ENCODE results near the gene WFIKKN2. TPM values are rescaled to one million over a fixed set of nuclear protein-coding genes. Genes with fewer than 3 reads are reported as not detected.

WFIKKN2 gene
- total and polyA plus RNA-seq, 4 experiments from 2014 or later = not detected

- Histone ChIP-seq H3K27me3 (ENCODE audit: insufficient read depth, low read length) (no peaks in the 10 kb centered on the region), H3K36me3 (ENCODE audit: insufficient read depth, low read length) (no peaks in the 10 kb centered on the region), H3K27ac (ENCODE audit: low read depth, low read length) (no peak overlapping the region), H3K4me3 (ENCODE audit: low read length in 2 of 2) (no peak overlapping the region), H3K9me3 (ENCODE audit: control insufficient read depth in 1 of 2, low read length in 2 of 2) (no peaks in the 10 kb centered on the region), H3K4me1 (ENCODE audit: insufficient read depth, low read length) (peaks cover 27% of the 10 kb centered on the region)
- CTCF ChIA-PET (ENCODE audit: partially characterized antibody) = interaction anchor here (1.4 to 1.6 kb wide), 2 partner anchors 30 to 32 kb away, joined by 3 read pairs; no protein-coding TSS in a partner anchor
- H3K36me3 Mint-ChIP-seq = no peaks in the 10 kb centered on the region
- intact Hi-C loops (cut with micrococcal nuclease) = no loop called here
- H3K4me3 Mint-ChIP-seq = peak overlapping the region in 1 of 8 donors; percentile 25
- DNase-seq = no peak
- peaks cover 0 to 5% (median 0%) of the 10 kb centered on the region in 8 donors for H3K9me3 Mint-ChIP-seq
- POLR2A ChIA-PET (ENCODE audit: partially characterized antibody) = interaction anchor here (2.2 to 8.8 kb wide), 2 partner anchors 12 to 18 kb away, joined by 8 to 116 read pairs; partner anchors contain the start of gene TOB1
- peak overlapping the region in 5 of 7 donors; percentile 14 to 88 (median 71) for H3K27ac Mint-ChIP-seq
- H3K27me3 Mint-ChIP-seq = no peaks in the 10 kb centered on the region
- peaks cover 26 to 44% (median 31%) of the 10 kb centered on the region in 4 donors for H3K4me1 Mint-ChIP-seq
These were observed 48.6 kb downstream of the WFIKKN2 start for GRCh38 chr17:50883850-50884438.

DNA sequence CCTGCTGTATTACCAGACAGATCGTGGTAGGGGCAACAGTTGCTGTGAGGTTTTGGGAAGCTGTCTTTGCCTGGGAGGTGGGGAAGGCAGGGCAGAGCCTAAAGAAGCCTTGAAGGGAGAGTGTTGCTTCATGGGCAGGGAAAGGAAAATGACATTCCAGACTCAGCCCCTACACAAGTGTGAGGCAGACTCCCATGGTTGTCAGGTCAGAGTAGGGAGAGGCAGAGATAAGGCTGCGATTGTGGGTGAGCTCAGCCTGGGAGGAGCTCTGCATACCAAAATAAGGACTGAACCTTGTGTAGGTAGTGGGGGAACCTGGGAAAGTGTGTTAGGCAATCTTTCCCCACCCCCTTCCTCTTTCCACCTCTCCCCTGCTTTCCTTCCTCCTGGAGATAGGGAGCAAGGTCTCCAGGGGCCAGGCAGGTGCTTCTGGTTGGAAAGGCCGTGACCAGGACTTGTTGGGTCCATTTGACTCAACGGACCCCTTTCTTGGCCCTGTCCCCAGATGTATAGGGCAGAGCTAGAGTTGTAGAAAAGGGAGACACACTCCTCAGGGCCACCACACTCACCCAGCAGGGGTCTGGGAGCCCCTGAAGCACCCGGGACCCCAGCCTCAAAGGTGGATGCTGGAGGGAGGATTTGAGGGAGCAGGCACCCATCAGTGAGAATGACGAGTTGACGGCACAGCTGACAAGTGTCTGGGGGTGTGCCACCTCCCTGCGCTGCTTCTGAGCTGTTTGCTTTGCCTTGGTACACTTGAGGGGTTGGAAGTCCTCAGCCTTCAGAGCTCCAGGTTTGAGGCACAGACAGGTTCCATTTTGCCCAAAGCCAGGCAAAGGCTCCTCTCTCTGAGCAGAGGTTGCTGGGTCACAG, 49.3 kb downstream of the WFIKKN2 start:
- no peaks in the 10 kb centered on the region for H3K9me3 ChIP-seq (ENCODE audit: control insufficient read depth in 1 of 2, low read length in 2 of 2)
- peaks cover 0 to 5% (median 0%) of the 10 kb centered on the region in 8 donors for H3K9me3 Mint-ChIP-seq
- no peaks in the 10 kb centered on the region for H3K36me3 Mint-ChIP-seq
- POLR2A ChIA-PET (ENCODE audit: partially characterized antibody) = interaction anchor here (1.2 to 8.8 kb wide), 3 partner anchors 13 to 26 kb away, joined by 3 to 116 read pairs (median 8); partner anchors contain the start of gene TOB1
- CTCF ChIA-PET (ENCODE audit: partially characterized antibody) = interaction anchor here (0.9 to 1.6 kb wide), 3 partner anchors 25 to 33 kb away, joined by 3 read pairs; no protein-coding TSS in a partner anchor
- no peak overlapping the region for H3K4me3 Mint-ChIP-seq
- no peak overlapping the region for H3K4me3 ChIP-seq (ENCODE audit: low read length in 2 of 2)
- H3K27ac Mint-ChIP-seq = peak overlapping the region in 4 of 7 donors; percentile 71 to 88 (median 80)
- DNase-seq = no peak
- intact Hi-C loops (cut with micrococcal nuclease) = no loop called here
- H3K36me3 ChIP-seq (ENCODE audit: insufficient read depth, low read length) = no peaks in the 10 kb centered on the region
- no peak overlapping the region for H3K27ac ChIP-seq (ENCODE audit: low read depth, low read length)
- H3K27me3 Mint-ChIP-seq = no peaks in the 10 kb centered on the region
- H3K4me1 Mint-ChIP-seq = peaks cover 26 to 49% (median 34%) of the 10 kb centered on the region in 4 donors
- H3K27me3 ChIP-seq (ENCODE audit: insufficient read depth, low read length) = no peaks in the 10 kb centered on the region
- peaks cover 27% of the 10 kb centered on the region for H3K4me1 ChIP-seq (ENCODE audit: insufficient read depth, low read length)

- Histone ChIP-seq H3K36me3 (ENCODE audit: insufficient read depth, low read length) (no peaks in the 10 kb centered on the region), H3K27me3 (ENCODE audit: insufficient read depth, low read length) (no peaks in the 10 kb centered on the region), H3K27ac (ENCODE audit: low read depth, low read length) (no peak overlapping the region), H3K4me1 (ENCODE audit: insufficient read depth, low read length) (peaks cover 20% of the 10 kb centered on the region), H3K4me3 (ENCODE audit: low read length in 2 of 2) (no peak overlapping the region), H3K9me3 (ENCODE audit: control insufficient read depth in 1 of 2, low read length in 2 of 2) (no peaks in the 10 kb centered on the region)
- no peaks in the 10 kb centered on the region for H3K27me3 Mint-ChIP-seq
- H3K27ac Mint-ChIP-seq = peak overlapping the region in 4 of 7 donors; percentile 13 to 70 (median 62)
- CTCF ChIA-PET (ENCODE audit: partially characterized antibody) = interaction anchor here (1.3 to 1.8 kb wide), 4 partner anchors 14 to 35 kb away, joined by 3 to 13 read pairs (median 5); partner anchors contain the start of gene TOB1
- POLR2A ChIA-PET (ENCODE audit: partially characterized antibody) = interaction anchor here (0.9 to 8.8 kb wide), 8 partner anchors 9 to 57 kb away, joined by 3 to 116 read pairs (median 6); partner anchors contain the start of gene TOB1
- no peak for DNase-seq
- peaks cover 19 to 40% (median 27%) of the 10 kb centered on the region in 4 donors for H3K4me1 Mint-ChIP-seq
- peaks cover 0 to 5% (median 0%) of the 10 kb centered on the region in 8 donors for H3K9me3 Mint-ChIP-seq
- peak overlapping the region in 4 of 8 donors; percentile 4 to 26 (median 20) for H3K4me3 Mint-ChIP-seq
- no peaks in the 10 kb centered on the region for H3K36me3 Mint-ChIP-seq
- intact Hi-C loops (cut with micrococcal nuclease) = loop anchor here (2.0 kb wide), 1 partner anchor 21 kb away; the partner anchor contains the start of gene TOB1
These were observed 52.4 kb downstream of the WFIKKN2 start for GRCh38 chr17:50887705-50888245.

DNA sequence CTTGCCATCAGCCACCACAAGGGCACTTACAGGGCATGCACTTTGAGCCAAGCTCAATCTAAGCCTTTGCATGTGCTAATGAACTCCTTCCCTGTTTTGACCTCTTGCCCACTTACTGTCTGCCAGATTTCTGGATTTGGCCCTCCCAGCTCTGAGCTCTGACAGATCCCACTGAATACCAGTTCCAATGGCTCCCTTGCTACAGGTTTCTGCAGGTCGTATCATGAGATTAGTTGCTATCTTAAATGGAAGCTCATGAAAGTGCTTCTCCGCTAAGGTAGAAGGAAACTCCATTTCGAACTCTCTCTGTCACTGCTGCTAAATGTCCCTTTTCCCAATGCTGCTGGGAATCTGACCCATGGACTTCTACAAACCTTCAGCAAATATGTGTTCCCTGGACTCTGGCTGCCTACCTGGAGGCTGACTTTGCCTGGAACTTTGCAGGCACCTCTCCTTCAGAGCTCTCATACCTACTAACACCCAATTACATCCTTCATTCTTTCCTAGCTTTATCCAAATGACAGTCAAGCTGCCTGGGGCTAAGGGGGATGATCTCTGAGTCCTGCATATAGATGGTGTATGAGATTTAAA, 54.2 kb downstream of the WFIKKN2 start:
- CTCF ChIA-PET (ENCODE audit: partially characterized antibody) = interaction anchor here (0.9 to 2.1 kb wide), 3 partner anchors 15 to 37 kb away, joined by 3 to 4 read pairs (median 3); no protein-coding TSS in a partner anchor
- intact Hi-C loops (cut with micrococcal nuclease) = no loop called here
- H3K4me1 Mint-ChIP-seq = peaks cover 15 to 29% (median 22%) of the 10 kb centered on the region in 4 donors
- peak overlapping the region in 1 of 7 donors; percentile 80 for H3K27ac Mint-ChIP-seq
- no peak for DNase-seq
- no peaks in the 10 kb centered on the region for H3K9me3 ChIP-seq (ENCODE audit: control insufficient read depth in 1 of 2, low read length in 2 of 2)
- peaks cover 0 to 2% (median 0%) of the 10 kb centered on the region in 8 donors for H3K9me3 Mint-ChIP-seq
- H3K27me3 Mint-ChIP-seq = no peaks in the 10 kb centered on the region
- no peaks in the 10 kb centered on the region for H3K36me3 Mint-ChIP-seq
- POLR2A ChIA-PET (ENCODE audit: partially characterized antibody) = interaction anchor here (1.8 to 8.8 kb wide), 2 partner anchors 13 to 23 kb away, joined by 5 to 116 read pairs; partner anchors contain the start of gene TOB1
- no peaks in the 10 kb centered on the region for H3K36me3 ChIP-seq (ENCODE audit: insufficient read depth, low read length)
- no peak overlapping the region for H3K4me3 ChIP-seq (ENCODE audit: low read length in 2 of 2)
- peaks cover 20% of the 10 kb centered on the region for H3K4me1 ChIP-seq (ENCODE audit: insufficient read depth, low read length)
- H3K27ac ChIP-seq (ENCODE audit: low read depth, low read length) = no peak overlapping the region
- no peak overlapping the region for H3K4me3 Mint-ChIP-seq
- H3K27me3 ChIP-seq (ENCODE audit: insufficient read depth, low read length) = no peaks in the 10 kb centered on the region

GRCh38 chr17:50890675-50891516, 55.5 kb downstream of the WFIKKN2 start:
- POLR2A ChIA-PET (ENCODE audit: partially characterized antibody) = interaction anchor here (1.0 to 8.8 kb wide), 4 partner anchors 12 to 25 kb away, joined by 3 to 116 read pairs (median 9); partner anchors contain the start of gene TOB1
- no peak overlapping the region for H3K4me3 Mint-ChIP-seq
- H3K27me3 Mint-ChIP-seq = no peaks in the 10 kb centered on the region

GRCh38 chr17:50891577-50891989, 56.2 kb downstream of the WFIKKN2 start:
- POLR2A ChIA-PET (ENCODE audit: partially characterized antibody) = interaction anchor here (1.0 to 2.0 kb wide), 3 partner anchors 14 to 25 kb away, joined by 3 to 13 read pairs (median 3); partner anchors contain the start of gene TOB1
- no peak overlapping the region for H3K27ac Mint-ChIP-seq

More at GRCh38 chr17:50890675-50891516, 55.5 kb downstream of the WFIKKN2 start:
- Histone ChIP-seq H3K36me3 (ENCODE audit: insufficient read depth, low read length) (no peaks in the 10 kb centered on the region), H3K27ac (ENCODE audit: low read depth, low read length) (no peak overlapping the region), H3K27me3 (ENCODE audit: insufficient read depth, low read length) (no peaks in the 10 kb centered on the region), H3K9me3 (ENCODE audit: control insufficient read depth in 1 of 2, low read length in 2 of 2) (no peaks in the 10 kb centered on the region), H3K4me1 (ENCODE audit: insufficient read depth, low read length) (peaks cover 20% of the 10 kb centered on the region), H3K4me3 (ENCODE audit: low read length in 2 of 2) (no peak overlapping the region)
- peaks cover 0 to 2% (median 0%) of the 10 kb centered on the region in 8 donors for H3K9me3 Mint-ChIP-seq
- no peaks in the 10 kb centered on the region for H3K36me3 Mint-ChIP-seq
- H3K4me1 Mint-ChIP-seq = peaks cover 15 to 29% (median 22%) of the 10 kb centered on the region in 4 donors
- CTCF ChIA-PET (ENCODE audit: partially characterized antibody) = interaction anchor here (1.9 to 2.1 kb wide), 2 partner anchors 14 to 38 kb away, joined by 4 to 6 read pairs; no protein-coding TSS in a partner anchor
- no peak overlapping the region for H3K27ac Mint-ChIP-seq
- no peak for DNase-seq
- intact Hi-C loops (cut with micrococcal nuclease) = no loop called here

More at GRCh38 chr17:50891577-50891989, 56.2 kb downstream of the WFIKKN2 start:
- no peak overlapping the region for H3K4me3 Mint-ChIP-seq
- H3K36me3 Mint-ChIP-seq = no peaks in the 10 kb centered on the region
- H3K27me3 Mint-ChIP-seq = no peaks in the 10 kb centered on the region
- peaks cover 0 to 2% (median 0%) of the 10 kb centered on the region in 8 donors for H3K9me3 Mint-ChIP-seq
- H3K27ac ChIP-seq (ENCODE audit: low read depth, low read length) = no peak overlapping the region
- H3K9me3 ChIP-seq (ENCODE audit: control insufficient read depth in 1 of 2, low read length in 2 of 2) = no peaks in the 10 kb centered on the region
- H3K4me3 ChIP-seq (ENCODE audit: low read length in 2 of 2) = no peak overlapping the region
- H3K4me1 ChIP-seq (ENCODE audit: insufficient read depth, low read length) = peaks cover 16% of the 10 kb centered on the region
- no peaks in the 10 kb centered on the region for H3K27me3 ChIP-seq (ENCODE audit: insufficient read depth, low read length)
- H3K36me3 ChIP-seq (ENCODE audit: insufficient read depth, low read length) = no peaks in the 10 kb centered on the region
- intact Hi-C loops (cut with micrococcal nuclease) = no loop called here
- CTCF ChIA-PET (ENCODE audit: partially characterized antibody) = interaction anchor here (1.7 to 2.1 kb wide), 3 partner anchors 14 to 39 kb away, joined by 4 to 6 read pairs (median 4); partner anchors contain the start of gene TOB1
- peaks cover 14 to 24% (median 18%) of the 10 kb centered on the region in 4 donors for H3K4me1 Mint-ChIP-seq
- no peak for DNase-seq
